Activated naive CD4-positive, alpha-beta T cell treated with anti-CD3 and anti-CD28 coated beads, Interleukin-2, amount 10 ng/mL, durations not matched to agents 7 days and 5 days (primary cell): ENCODE measurements around the gene PTPRT.

Source experiments
- CTCF ChIA-PET: fragments of 350-600 bp; sonication (Branson Sonifier 250); formaldehyde crosslinking; loops from one replicate; lab custom pipeline; 2021; ENCODE audit warnings: antibody characterized with exemption; lab: Charles Lee
- DNase-seq: peaks from one replicate; pipeline ENCODE4 v3.0.0-alpha.2; 2020
- H3K27ac Mint-ChIP-seq: one replicate; pipeline ENCODE4 v1.8.0; 2021; ENCODE audit warnings: mild to moderate bottlenecking, moderate library complexity, mixed read lengths
- H3K27me3 Mint-ChIP-seq: one replicate; pipeline ENCODE4 v1.8.0; 2021; ENCODE audit warnings: mild to moderate bottlenecking, mixed read lengths
- H3K36me3 Mint-ChIP-seq: one replicate; pipeline ENCODE4 v1.8.0; 2021; ENCODE audit warnings: mixed read lengths
- H3K4me1 Mint-ChIP-seq: one replicate; pipeline ENCODE4 v1.8.0; 2021; ENCODE audit warnings: mixed read lengths
- H3K4me3 Mint-ChIP-seq: one replicate; pipeline ENCODE4 v1.8.0; 2021; ENCODE audit warnings: mild to moderate bottlenecking, moderate library complexity, mixed read lengths
- H3K9me3 Mint-ChIP-seq: one replicate; pipeline ENCODE4 v1.8.0; 2021; ENCODE audit warnings: mixed read lengths

Gene PTPRT

GRCh38 chr20:42747765-42748411, 441.8 kb downstream of the PTPRT start:
- H3K27me3 Mint-ChIP-seq, result no peaks in the 10 kb centered on the region
- no peak overlapping the region for H3K4me3 Mint-ChIP-seq
- H3K27ac Mint-ChIP-seq, result no peak overlapping the region
- H3K9me3 Mint-ChIP-seq, result peaks cover 11% of the 10 kb centered on the region
- H3K4me1 Mint-ChIP-seq, result no peaks in the 10 kb centered on the region
- CTCF ChIA-PET, result no interaction called here
- DNase-seq, result no peak
- H3K36me3 Mint-ChIP-seq, result no peaks in the 10 kb centered on the region

GRCh38 chr20:42744756-42745465, 444.8 kb downstream of the PTPRT start:
- H3K36me3 Mint-ChIP-seq, result no peaks in the 10 kb centered on the region
- peaks cover 19% of the 10 kb centered on the region for H3K9me3 Mint-ChIP-seq
- no peaks in the 10 kb centered on the region for H3K27me3 Mint-ChIP-seq
- DNase-seq, result no peak
- CTCF ChIA-PET, result no interaction called here
- H3K4me3 Mint-ChIP-seq, result no peak overlapping the region
- H3K4me1 Mint-ChIP-seq, result no peaks in the 10 kb centered on the region
- no peak overlapping the region for H3K27ac Mint-ChIP-seq

GRCh38 chr20:42742926-42743325, 446.8 kb downstream of the PTPRT start:
- no peak overlapping the region for H3K4me3 Mint-ChIP-seq
- H3K9me3 Mint-ChIP-seq, result peaks cover 25% of the 10 kb centered on the region
- CTCF ChIA-PET, result no interaction called here
- H3K4me1 Mint-ChIP-seq, result no peaks in the 10 kb centered on the region
- DNase-seq, result no peak
- no peak overlapping the region for H3K27ac Mint-ChIP-seq
- H3K36me3 Mint-ChIP-seq, result no peaks in the 10 kb centered on the region
- no peaks in the 10 kb centered on the region for H3K27me3 Mint-ChIP-seq

GRCh38 chr20:42741906-42742305, 447.8 kb downstream of the PTPRT start:
- Mint-ChIP-seq H3K27me3 (no peaks in the 10 kb centered on the region), H3K27ac (no peak overlapping the region), H3K4me3 (no peak overlapping the region), H3K4me1 (no peaks in the 10 kb centered on the region), H3K9me3 (peaks cover 24% of the 10 kb centered on the region), H3K36me3 (no peaks in the 10 kb centered on the region)
- CTCF ChIA-PET, result no interaction called here
- DNase-seq, result no peak

GRCh38 chr20:42740226-42740870, 449.4 kb downstream of the PTPRT start:
- Mint-ChIP-seq H3K36me3 (no peaks in the 10 kb centered on the region), H3K4me3 (no peak overlapping the region), H3K9me3 (peaks cover 30% of the 10 kb centered on the region), H3K27me3 (no peaks in the 10 kb centered on the region), H3K4me1 (no peaks in the 10 kb centered on the region), H3K27ac (no peak overlapping the region)
- CTCF ChIA-PET, result no interaction called here
- DNase-seq, result no peak

- Mint-ChIP-seq H3K27me3 (no peaks in the 10 kb centered on the region), H3K27ac (no peak overlapping the region), H3K4me1 (no peaks in the 10 kb centered on the region), H3K36me3 (no peaks in the 10 kb centered on the region), H3K4me3 (no peak overlapping the region), H3K9me3 (peaks cover 32% of the 10 kb centered on the region)
- CTCF ChIA-PET, result no interaction called here
- no peak for DNase-seq
These were observed 450.0 kb downstream of the PTPRT start for GRCh38 chr20:42739683-42740082.

- CTCF ChIA-PET, result no interaction called here
- DNase-seq, result no peak
- H3K36me3 Mint-ChIP-seq, result no peaks in the 10 kb centered on the region
- no peaks in the 10 kb centered on the region for H3K27me3 Mint-ChIP-seq
- H3K4me3 Mint-ChIP-seq, result no peak overlapping the region
- H3K9me3 Mint-ChIP-seq, result peaks cover 17% of the 10 kb centered on the region
- no peak overlapping the region for H3K27ac Mint-ChIP-seq
- H3K4me1 Mint-ChIP-seq, result no peaks in the 10 kb centered on the region
These were observed 454.2 kb downstream of the PTPRT start for GRCh38 chr20:42735539-42735938.

- H3K4me3 Mint-ChIP-seq, result no peak overlapping the region
- H3K27ac Mint-ChIP-seq, result no peak overlapping the region
- no peak for DNase-seq
- H3K36me3 Mint-ChIP-seq, result no peaks in the 10 kb centered on the region
- peaks cover 17% of the 10 kb centered on the region for H3K9me3 Mint-ChIP-seq
- no peaks in the 10 kb centered on the region for H3K4me1 Mint-ChIP-seq
- CTCF ChIA-PET, result no interaction called here
- no peaks in the 10 kb centered on the region for H3K27me3 Mint-ChIP-seq
These were observed 454.9 kb downstream of the PTPRT start for GRCh38 chr20:42734660-42735368.

GRCh38 chr20:42721923-42722322, 467.8 kb downstream of the PTPRT start:
- Mint-ChIP-seq H3K27me3 (no peaks in the 10 kb centered on the region), H3K4me1 (no peaks in the 10 kb centered on the region), H3K36me3 (no peaks in the 10 kb centered on the region), H3K27ac (no peak overlapping the region), H3K9me3 (peaks cover 4% of the 10 kb centered on the region), H3K4me3 (no peak overlapping the region)
- CTCF ChIA-PET, result no interaction called here
- DNase-seq, result no peak

GRCh38 chr20:42714298-42715141, 475.2 kb downstream of the PTPRT start:
- Mint-ChIP-seq H3K4me1 (no peaks in the 10 kb centered on the region), H3K4me3 (no peak overlapping the region), H3K27ac (no peak overlapping the region), H3K9me3 (peaks cover 16% of the 10 kb centered on the region), H3K36me3 (no peaks in the 10 kb centered on the region), H3K27me3 (no peaks in the 10 kb centered on the region)
- CTCF ChIA-PET, result no interaction called here
- no peak for DNase-seq

GRCh38 chr20:42708266-42708665, 481.4 kb downstream of the PTPRT start:
- Mint-ChIP-seq H3K27ac (no peak overlapping the region), H3K4me1 (no peaks in the 10 kb centered on the region), H3K4me3 (no peak overlapping the region), H3K36me3 (no peaks in the 10 kb centered on the region), H3K27me3 (no peaks in the 10 kb centered on the region), H3K9me3 (peaks cover 28% of the 10 kb centered on the region)
- no peak for DNase-seq
- CTCF ChIA-PET, result no interaction called here

- H3K9me3 Mint-ChIP-seq, result peaks cover 31% of the 10 kb centered on the region
- H3K27me3 Mint-ChIP-seq, result no peaks in the 10 kb centered on the region
These were observed 482.9 kb downstream of the PTPRT start for GRCh38 chr20:42706759-42707158.

GRCh38 chr20:42705550-42705949, 484.2 kb downstream of the PTPRT start:
- H3K27ac Mint-ChIP-seq, result no peak overlapping the region
- no peaks in the 10 kb centered on the region for H3K36me3 Mint-ChIP-seq
- no peak overlapping the region for H3K4me3 Mint-ChIP-seq
- no peaks in the 10 kb centered on the region for H3K27me3 Mint-ChIP-seq
- CTCF ChIA-PET, result interaction anchor here (0.6 kb wide), 1 partner anchor 294 kb away, joined by 4 read pairs; no protein-coding TSS in a partner anchor
- no peaks in the 10 kb centered on the region for H3K4me1 Mint-ChIP-seq
- peaks cover 25% of the 10 kb centered on the region for H3K9me3 Mint-ChIP-seq
- no peak for DNase-seq

More at GRCh38 chr20:42706759-42707158, 482.9 kb downstream of the PTPRT start:
- Mint-ChIP-seq H3K36me3 (no peaks in the 10 kb centered on the region), H3K27ac (no peak overlapping the region), H3K4me3 (no peak overlapping the region), H3K4me1 (no peaks in the 10 kb centered on the region)
- CTCF ChIA-PET, result no interaction called here
- no peak for DNase-seq

- Mint-ChIP-seq H3K27ac (no peak overlapping the region), H3K4me3 (no peak overlapping the region), H3K36me3 (no peaks in the 10 kb centered on the region), H3K4me1 (no peaks in the 10 kb centered on the region), H3K27me3 (no peaks in the 10 kb centered on the region), H3K9me3 (peaks cover 21% of the 10 kb centered on the region)
- CTCF ChIA-PET, result no interaction called here
- DNase-seq, result no peak
These were observed 486.0 kb downstream of the PTPRT start for GRCh38 chr20:42703744-42704143.
